Activated T-cell treated with anti-CD3 and anti-CD28 coated beads, Interleukin-2, amount 50 U/mL, for 1 hour (primary cell): ENCODE results near the gene IRX2.

ENCODE experiments used
- DNase-seq: peaks from one replicate; pipeline ENCODE4 v3.0.0-alpha.2; 2020

The IRX2 gene

DNA sequence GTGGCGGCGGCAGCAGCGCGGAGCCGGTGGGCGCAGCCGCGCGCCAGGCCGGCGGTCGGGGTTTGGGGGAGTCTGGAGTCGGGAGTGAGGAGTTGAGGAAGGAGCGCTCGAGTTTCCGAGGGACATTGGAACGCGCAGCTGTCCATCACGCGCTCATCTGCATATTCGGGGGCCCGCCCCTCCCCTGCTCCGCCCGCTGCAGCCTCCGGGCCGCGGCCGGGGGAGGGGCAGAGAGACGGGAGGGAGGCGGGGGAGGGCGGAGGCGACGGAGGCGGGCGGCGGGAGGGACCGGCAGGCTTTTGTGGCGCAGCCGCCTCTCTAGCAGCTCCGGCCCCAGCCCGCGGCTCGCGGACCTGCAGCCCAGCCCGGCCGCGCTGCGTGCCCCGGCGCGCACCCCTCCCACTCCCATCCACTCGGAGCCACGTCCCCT, at the start of gene IRX2:
TSS of gene IRX2 (minus strand) at position 86 of the 430 bp plus-strand sequence. CDS start 264 bp downstream, outside the sequence.
- no peak for DNase-seq

DNA sequence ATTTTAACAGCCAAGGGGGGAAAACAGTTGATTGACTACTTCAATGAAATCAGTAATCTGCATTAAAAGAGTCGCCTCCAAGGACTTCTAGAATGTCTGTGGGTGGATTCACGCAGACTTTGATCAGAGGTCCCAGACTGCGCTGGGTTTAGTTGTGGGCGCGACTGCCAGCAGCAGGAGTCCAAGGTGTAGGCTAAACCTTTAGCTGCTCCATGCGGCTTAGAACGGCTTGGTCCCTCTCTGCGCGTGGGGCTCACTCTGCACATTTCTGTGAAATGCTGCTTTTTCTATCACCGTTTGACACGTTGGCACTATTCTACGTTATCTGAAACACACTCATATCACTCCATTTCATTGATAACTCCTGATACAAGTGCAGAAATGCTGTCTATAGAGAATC, 48.6 kb upstream of the IRX2 start:
- DNase-seq = no peak

DNA sequence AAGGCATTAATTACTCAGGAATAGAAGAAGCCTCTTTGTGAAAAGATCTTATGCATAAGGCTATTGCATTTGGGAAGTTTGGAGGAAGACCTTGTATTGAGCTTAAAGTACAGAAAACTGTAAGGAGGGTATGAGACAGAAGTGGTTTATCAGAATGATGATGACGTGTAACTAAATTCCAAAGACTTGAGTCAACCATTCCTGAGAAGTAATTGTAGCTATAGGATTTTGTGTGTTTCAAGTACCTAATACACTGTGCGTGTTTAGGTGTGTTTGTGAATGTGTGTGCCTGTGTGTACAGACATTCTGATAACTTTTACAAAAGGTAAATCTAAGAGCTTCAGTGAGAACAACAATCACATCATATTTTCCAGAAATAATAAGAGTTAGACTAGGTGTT, 46.5 kb upstream of the IRX2 start:
- no peak for DNase-seq

DNA sequence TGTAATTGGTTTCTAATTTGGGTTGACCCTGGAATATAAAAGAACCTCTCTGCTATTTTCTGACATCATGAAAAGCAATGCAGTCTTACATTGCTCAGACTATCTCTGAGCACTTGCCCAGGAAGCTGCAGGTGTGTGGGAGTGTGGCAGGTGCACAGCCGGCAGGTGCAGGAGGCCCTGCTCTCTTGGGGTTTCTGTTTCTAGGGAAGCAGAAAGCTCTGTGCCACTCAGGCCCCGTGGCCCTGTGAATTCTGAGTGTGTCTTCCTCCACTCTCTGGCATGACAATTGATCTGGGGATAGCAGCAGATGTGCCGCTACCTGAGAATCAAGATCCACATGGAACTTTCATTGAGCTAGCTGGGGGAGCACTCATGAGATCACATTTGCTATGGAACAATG, 45.7 kb upstream of the IRX2 start:
- DNase-seq = no peak

DNA sequence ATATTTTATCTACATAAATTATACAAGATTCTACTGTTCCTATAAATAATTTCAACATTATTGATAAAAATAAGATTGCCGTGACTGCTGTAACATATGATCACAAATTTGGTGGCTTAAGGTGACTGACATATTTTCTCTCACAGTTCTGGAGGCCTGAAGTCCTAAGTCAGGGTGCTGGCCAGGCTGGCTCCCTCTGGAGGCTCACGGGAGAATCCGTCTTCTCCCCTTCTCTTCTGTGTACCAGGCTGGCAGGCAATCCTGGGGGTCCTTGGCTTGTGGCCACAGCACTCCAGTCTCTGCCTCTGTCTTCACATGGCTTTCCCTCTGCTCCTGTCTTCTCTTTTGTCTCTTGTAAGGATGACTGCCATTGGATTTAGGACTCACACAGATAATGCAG, 31.7 kb upstream of the IRX2 start:
- no peak for DNase-seq

DNA sequence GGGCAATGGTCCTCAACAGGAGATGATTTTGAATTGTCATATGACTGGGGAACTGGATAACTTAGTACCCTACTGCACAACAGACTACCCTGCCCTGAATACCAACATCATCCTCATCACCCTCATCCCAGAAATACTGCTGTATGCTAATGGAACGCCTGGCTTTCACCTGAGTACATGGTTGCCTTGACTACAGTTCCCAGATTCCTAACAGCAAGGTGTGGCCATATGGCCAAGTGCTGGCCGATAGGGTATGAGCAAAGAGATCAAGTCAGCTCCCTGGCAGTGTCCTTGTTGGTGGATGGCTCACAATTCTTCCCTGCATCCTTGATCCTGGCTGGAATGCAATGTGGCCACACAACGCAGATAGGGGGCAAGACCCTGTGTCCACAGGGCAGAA, 31.2 kb upstream of the IRX2 start:
- no peak for DNase-seq

DNA sequence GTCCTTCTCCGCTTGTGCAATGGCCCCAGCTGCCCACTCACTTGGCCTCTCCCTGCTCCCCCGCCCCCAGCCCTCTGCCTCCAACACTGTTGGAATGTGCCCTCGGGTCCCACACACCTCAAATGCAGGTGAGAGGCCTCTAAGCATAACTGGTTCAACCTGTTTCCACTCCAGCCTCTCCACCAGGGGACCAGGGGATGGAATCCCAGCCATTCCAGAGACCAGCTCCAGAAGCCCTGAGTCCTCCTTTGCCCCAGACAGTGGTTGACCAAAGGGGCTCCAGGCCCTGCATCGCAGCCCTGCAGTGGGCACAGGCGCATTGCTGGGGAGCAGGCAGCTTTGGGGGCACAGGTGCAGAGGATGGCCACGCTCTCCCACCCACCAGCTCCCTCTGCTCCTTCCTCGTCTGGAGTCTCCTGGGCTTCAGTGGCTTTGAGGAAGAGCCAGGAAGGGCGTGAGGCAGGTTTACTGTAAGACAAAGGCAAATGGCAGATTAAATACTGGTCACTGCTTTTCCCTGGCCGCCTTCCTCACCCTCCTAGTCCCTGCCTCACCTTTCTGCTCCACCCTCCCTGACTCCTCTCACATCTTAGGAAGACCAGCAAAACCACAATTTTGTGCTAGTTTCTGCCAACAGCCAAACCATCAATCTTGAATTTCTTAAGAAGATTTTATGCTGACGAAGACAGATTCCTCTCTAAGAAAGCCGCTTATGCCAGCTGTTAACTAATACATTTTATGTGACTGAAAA, 29.1 kb upstream of the IRX2 start:
- no peak for DNase-seq

DNA sequence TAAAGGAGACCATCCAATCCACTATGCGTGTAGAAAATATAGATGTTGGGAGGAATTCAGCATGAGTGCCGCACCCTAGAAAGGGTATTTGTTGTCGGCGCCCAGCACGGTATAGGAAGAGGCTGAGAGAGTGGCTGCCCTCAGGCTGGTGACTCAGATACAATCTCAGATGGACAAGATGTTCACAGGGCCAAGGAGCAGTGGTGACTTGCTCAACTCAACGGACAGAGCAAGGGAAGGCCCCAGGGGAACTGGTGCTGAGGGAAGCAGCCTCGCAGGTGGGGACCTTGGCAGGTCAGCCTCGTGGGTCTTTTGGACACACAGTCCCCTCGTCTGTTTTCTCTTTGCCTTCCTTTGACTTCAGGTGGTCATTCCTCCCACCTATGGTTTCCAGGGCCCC, 28.0 kb upstream of the IRX2 start:
- no peak for DNase-seq

DNA sequence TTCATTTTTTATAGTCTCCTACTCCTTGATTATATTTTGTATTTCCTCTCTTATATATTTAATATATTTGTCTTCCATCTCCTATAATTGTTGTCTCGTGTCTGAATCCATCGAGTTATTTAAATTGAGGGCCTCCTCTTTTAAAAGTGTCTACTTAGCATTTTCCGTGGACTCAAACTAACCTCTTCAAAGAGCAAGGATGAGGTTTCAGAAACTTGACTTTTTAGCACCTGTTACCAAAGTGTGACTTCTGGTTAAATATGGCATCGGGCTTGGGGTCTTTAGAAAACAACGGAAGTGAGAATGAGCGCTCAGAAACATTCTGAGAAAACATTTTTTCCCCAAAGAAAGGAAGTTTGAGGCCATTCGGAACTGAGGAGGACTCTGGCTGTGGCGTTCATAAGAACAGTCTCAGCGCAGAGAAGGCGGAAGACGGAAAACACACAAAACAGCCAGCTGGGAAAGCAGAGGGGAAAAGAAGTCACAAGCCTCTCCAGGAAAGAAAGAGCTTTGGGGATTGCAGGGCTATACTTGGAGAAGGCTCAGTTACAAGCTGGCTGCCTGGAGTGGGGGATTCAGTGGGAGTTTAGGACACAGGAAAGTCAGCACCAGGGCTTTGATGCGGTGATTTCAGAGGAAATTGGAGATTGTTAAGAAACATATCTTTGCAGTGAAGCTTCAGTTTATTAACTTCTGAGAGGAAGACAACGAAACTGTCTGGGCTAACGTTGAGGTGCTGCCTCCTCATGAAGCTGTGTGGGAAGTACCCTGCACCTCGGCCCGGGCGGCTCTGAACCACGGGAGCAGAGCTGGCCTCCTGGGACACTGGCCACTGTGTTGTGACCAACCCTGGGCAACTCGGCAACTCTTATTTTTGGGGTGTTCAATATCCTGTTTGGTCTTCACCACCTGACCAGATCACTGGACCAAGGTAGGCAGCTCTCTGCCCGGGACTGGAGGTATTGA, 25.1 kb upstream of the IRX2 start:
- DNase-seq = no peak

DNA sequence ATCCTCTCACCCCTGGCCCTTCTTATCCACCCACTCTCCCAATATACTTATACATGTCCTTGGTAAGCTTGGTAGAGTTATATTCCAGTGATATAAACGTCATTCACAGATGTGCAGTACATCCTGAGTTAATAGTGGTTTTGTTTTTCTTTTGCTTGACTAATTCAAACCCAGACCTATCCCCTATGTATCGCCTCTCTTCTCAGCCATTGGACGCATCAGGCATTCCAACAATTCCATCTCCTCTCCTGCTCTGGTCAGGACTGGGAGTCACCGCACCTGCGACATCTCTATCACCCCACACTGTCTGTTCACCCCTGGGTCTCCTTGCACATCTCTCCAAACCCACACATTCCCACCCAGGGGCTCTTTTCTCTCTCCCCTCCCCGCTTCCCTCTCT, 21.9 kb upstream of the IRX2 start:
- no peak for DNase-seq

DNA sequence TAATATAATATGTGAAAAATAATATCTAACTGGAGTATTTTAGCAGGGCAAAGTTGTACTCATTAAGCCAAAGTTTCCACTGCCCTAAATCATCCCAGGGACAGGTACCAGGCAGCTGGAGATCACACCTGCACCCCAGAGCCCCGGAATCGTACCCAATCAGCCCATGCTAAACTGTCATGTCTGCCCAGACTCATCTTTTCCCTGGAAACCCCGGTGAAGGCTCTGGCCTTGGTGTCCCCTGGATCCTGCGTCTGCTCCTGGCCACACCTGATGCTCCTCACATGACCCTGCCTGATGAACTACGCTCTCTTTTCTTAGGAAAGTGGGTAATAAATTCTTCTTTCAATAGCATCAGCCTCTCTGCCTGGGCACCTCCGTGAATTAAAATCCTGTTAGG, 15.6 kb upstream of the IRX2 start:
- no peak for DNase-seq

DNA sequence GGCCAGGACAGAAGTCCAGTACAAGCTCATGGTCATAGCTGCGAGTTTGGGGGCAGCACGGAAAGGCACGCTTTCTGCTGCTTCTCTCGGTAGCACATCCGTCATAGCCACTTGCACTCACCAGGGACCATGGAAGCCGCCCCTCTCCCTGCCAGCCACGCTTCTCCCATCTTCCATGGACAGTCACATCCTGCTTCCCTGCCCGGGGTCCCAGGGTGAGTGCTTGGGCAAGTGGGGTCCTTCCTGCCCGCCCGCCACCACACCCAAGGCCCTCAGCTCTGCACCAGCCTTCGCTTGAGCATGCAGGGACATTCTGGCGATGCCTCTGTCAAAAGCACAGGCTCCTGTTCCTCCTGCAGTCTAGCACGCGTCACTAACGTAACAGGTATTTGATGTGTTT, 13.1 kb upstream of the IRX2 start:
- no peak for DNase-seq

DNA sequence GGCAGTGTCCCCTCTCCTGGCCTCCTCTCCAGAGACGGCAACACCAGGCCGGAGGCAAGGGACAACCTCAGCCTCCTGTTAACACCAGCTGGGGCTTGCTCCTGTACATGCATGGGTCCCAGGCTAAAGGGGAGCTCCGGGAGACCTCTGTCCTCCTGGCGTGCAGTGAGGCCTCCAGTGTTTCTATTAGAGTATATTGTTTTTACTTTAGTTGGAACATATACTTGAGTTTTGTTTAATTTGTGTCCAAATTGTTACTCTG, 12.0 kb upstream of the IRX2 start:
- no peak for DNase-seq

DNA sequence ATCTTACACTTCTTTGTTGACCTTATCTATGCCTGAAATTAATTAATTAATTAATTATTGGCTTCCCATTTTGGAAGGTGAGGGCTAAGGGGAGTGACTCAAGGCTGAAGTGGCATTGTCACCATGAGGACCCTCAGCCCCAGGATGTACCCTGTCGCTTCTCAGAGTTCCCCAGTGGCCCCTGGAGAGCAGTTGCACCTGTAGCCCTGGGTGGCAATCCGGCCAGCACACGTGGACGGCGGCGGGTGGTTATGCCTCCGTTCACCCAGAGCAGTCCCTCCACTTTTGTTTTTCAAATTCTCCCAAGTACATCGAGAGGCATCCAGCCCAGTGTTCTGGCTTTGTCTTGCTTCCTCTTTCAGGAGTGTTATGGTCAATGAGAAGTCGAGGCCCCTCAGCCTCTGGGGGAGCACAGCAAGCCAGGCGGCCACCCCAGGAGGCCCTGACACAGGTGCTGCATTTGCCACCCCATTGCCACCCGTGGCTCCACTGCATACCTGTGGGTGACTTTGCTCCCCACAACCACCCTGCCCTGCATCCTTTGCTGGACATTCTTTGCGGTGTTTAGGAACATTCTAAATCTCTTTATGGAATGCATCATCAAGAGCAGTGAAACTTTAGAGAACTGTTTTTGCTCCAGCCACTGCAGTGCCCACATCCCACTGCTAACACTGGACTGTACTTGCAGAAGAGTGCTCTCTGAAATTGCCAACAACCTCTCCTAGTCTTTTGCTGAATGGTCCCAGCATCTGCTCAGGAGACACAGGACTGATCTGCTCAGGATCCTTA, 11.5 kb upstream of the IRX2 start:
- DNase-seq = no peak

DNA sequence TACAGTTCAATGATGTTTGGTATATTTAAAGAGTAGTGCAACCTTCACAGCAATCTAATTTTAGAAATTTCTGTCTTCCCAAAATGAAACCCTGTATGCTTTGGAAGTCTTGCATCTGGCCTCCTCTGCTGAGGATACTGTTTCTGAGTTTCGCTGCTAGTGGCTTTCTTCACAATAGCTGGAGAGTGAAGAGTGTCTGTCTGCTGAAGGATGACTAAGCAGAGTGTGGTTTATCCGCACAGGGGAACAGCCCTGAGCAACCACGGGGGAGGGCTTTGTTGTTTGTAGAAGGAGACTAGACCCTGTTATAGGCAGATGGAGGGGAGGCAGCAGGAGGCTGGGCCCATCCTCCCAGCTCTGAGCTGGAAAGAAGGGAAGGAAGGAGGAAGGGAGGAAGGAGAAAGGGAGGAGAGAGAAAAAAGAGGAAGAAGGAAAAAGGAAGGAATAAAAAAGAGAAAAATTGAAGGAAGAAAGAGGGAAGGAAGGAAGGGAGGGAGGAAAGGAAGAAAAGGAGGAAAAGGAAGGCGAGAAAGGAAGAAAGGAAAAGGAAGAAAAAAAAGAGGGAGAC, 10.5 kb upstream of the IRX2 start:
- DNase-seq = no peak

DNA sequence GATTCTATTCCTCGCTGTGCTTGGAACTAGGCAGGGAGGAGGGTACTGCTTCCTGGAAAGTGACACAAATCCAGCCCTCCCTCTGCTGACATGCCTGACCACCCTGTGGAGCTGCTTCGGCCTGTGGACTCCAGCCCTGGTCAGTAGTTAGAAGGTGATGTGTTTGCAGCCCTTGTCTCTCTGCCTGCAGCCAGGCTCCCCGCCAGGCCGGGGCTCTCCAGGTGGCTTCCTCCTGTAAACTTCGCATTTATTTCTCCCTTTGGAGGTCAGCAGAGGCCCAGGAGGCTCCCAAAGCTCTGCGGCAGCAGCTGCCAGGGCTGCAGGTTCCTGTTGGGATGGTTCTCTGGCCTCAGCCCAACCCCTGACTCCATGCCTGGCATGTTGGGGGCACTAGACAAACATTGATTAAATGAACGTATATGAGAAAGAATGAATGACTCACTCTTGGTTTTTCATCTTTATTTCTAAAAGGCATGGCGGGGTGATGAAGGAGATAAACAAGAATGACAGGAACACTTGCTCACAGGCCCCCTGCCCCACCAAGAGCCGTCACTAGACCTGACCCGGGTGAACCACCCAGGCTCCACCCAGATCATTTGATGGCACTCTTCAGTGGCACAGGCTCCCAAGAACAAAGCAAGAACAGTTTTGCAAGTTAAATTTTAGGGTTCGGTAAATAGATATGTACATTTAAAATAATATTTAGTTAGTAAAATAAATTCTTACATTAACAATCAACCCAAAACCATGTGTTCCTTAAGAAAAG, 8.4 kb upstream of the IRX2 start:
- DNase-seq = no peak

DNA sequence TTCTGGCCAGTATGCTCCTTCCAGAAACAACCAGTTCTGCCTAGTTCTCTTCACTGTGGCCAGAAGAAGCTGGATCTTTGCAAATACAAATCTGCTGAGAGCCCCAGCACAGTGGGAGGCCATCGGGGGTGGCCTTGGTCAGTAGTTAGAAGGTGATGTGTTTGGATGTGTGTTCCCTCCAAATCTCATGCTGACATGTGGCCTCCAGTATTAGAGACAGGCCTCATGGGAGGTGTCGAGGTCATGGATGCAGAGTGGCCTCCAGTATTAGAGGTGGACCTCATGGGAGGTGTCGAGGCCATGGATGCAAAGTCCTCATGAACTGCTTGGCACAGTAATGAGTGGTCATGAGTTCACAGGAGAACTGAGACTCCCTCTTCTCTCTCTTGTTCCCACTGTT, 7.6 kb upstream of the IRX2 start:
- no peak for DNase-seq

DNA sequence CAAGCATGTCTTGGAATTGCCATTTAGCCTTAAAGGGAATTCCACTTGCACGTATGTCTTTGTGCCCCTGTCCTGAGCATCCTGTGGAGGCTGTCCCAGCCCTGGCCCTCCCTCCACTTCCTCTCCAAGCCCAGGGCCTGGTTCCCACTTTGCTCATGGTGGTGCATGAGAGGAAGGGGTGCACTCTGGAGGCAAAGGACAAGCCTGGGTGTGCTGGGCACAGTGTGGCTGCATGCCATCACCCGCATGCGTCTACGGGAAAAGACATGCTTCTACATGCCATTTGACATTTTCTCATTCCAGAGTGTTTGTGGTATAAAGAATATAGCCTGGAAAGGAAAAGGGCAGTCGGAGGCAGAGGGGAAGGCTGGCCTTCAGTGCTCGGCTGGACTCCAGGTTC, 7.2 kb upstream of the IRX2 start:
- no peak for DNase-seq

DNA sequence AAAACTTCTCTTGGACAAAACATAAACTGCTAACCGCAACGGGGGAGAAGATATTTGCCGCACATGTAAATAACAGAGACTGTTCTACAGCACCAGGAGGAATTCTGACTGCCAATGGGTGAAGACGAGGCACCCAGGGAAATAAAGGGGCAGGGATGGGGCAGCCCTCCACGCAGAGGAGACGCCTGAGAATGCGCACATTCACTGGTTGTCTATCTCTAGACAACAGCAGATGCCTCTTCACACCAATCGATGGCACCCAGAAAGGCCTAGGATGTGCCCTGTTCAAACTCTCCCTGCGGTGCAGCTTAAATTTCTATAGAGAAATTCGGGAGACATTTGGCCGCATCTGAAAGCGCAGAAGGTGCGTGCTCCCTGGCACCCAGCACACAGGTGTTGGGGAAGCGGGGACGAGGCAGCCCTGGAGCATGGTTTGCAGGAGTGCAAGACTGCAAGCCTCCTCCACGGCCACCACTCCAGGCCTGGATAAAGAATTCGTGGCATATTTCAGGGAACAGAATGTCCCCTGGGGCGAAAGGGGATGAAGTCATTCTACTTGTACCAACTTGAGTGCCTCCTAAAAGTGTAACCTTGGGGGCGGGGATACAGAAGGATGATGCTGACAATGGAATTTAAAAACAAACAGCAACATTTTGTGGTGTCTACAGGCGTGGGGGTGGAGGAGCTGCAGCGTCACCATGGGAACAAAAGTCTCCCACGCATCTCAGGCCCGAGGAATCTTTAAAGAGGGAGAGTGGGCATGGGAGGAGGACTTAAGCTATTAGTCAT, 6.3 kb upstream of the IRX2 start:
- no peak for DNase-seq

DNA sequence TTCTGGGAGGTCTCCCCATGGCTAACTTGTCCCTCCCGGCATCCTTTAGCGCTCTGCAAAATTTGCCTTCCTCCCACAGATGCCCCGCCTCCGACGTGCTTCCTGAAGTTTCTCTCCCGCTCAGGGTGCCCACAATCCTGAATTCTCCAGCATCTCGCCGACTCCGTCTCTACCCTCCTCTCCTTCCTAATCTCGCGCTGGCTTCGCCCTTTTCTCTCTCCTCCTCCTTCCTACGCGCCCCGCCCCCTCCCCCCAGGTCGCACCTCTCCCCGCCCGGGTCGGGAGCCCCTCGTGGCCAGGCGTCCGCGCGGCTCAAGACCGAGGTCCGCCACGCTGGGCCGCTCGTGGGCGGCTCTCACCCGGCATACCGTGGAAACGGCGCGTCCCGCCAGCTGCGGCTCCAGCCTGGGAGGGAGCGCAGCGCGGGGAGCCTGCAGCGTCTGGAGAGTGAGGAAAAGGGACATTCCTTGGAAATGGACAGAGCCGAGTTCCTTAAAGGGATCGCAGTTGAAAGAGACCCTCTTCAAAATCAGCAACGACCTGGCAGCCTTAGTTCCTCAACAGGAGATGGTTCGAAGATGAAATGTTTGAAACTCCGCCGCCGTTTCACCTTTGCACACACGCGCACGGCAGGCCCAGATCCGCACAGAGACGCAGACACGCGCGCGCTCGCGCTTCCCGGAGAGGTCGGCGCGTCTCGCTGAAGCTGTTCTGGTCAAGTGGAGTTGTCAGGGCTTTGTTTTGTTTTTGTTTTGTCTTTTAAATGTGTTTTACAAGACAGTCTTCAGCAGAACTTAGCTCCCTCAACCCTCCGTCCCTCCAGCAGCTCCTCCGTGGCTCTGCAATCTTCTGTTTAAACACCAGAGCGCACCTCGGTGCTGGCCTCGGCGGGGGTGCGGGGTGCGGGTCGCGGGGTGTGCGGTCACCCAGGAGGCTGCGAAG, 5.0 kb upstream of the IRX2 start:
- DNase-seq = no peak
